Osteoblast (primary cell): Measurements from ENCODE around the gene POLD2. TPM values are rescaled to one million over a fixed set of nuclear protein-coding genes. Genes with fewer than 3 reads are reported as not detected.

Experiments used
- DNase-seq: peaks from one replicate; pipeline ENCODE4 v3.0.0; 2011; ENCODE audit warnings: low spot score, mixed read lengths; ENCODE audit not compliant: insufficient read length; ENCODE audit errors: missing footprints
- H2AFZ ChIP-seq: 2 replicates; pipeline ENCODE4 v1.6.0; 2011; ENCODE audit warnings: mild to moderate bottlenecking, low read length
- H3K27ac ChIP-seq: 2 replicates; pipeline ENCODE4 v1.5.1; 2011; ENCODE audit warnings: mild to moderate bottlenecking, low read depth, low read length, moderate library complexity
- H3K27me3 ChIP-seq: 2 replicates; pipeline ENCODE4 v1.6.0; 2012; ENCODE audit warnings: mild to moderate bottlenecking, control low read depth, inconsistent platforms, low read length, moderate library complexity; ENCODE audit not compliant: insufficient read depth
- H3K36me3 ChIP-seq: 2 replicates; pipeline ENCODE4 v1.5.1; 2011; ENCODE audit warnings: mild to moderate bottlenecking, low read length, control low read depth, moderate library complexity; ENCODE audit not compliant: insufficient read depth
- H3K4me1 ChIP-seq: 2 replicates; pipeline ENCODE4 v1.5.1; 2011; ENCODE audit warnings: mild to moderate bottlenecking, low read length, control low read depth, moderate library complexity; ENCODE audit not compliant: insufficient read depth
- H3K4me2 ChIP-seq: 2 replicates; pipeline ENCODE4 v1.6.0; 2011; ENCODE audit warnings: mild to moderate bottlenecking, low read length; ENCODE audit not compliant: insufficient read depth
- H3K4me3 ChIP-seq: fragments of 200-600 bp; sonication (generic); 3 replicates; pipeline ENCODE4 v1.5.1; 2012; ENCODE audit warnings: mild to moderate bottlenecking, low read length, inconsistent platforms; ENCODE audit not compliant: insufficient read depth
- H3K79me2 ChIP-seq: 2 replicates; pipeline ENCODE4 v1.6.0; 2012; ENCODE audit warnings: mild to moderate bottlenecking, low read length, control low read depth, inconsistent platforms; ENCODE audit not compliant: insufficient read depth
- H3K9me3 ChIP-seq: 2 replicates; pipeline ENCODE4 v1.5.1; 2011; ENCODE audit warnings: low read depth, low read length, control low read depth
- H4K20me1 ChIP-seq: 2 replicates; pipeline ENCODE4 v1.6.0; 2012; ENCODE audit warnings: mild to moderate bottlenecking, low read length, control low read depth; ENCODE audit not compliant: insufficient read depth
- CTCF ChIP-seq: IDR thresholded peaks from 2 replicates; pipeline ENCODE4 v1.5.1; 2011; ENCODE audit warnings: mild to moderate bottlenecking, low read depth, low read length, moderate library complexity; ENCODE audit errors: extremely low read depth
- total RNA-seq: library from RNA; depleted of rRNA; stranded (reverse); fragments of >200 nt; gene quantifications from 2 replicates; pipeline ENCODE4 v1.2.3, GENCODE V29; 2012

POLD2 gene
- total RNA-seq, 1 donor: 80.3 TPM

GRCh38 chr7:44155191-44156185, 32.1 kb upstream of the POLD2 start:
- Histone ChIP-seq H3K79me2 (no peaks in the 10 kb centered on the region), H3K4me1 (no peaks in the 10 kb centered on the region), H3K4me3 (no peak overlapping the region), H3K9me3 (no peaks in the 10 kb centered on the region), H2AFZ (no peak overlapping the region), H3K36me3 (no peaks in the 10 kb centered on the region), H4K20me1 (no peaks in the 10 kb centered on the region), H3K27ac (no peak overlapping the region), H3K4me2 (no peak overlapping the region), H3K27me3 (peaks cover 3% of the 10 kb centered on the region)
- DNase-seq: peak; percentile 69
- no peak for TF ChIP-seq CTCF

- Histone ChIP-seq H3K4me1 (no peaks in the 10 kb centered on the region), H3K4me2 (no peak overlapping the region), H3K79me2 (no peaks in the 10 kb centered on the region), H3K9me3 (no peaks in the 10 kb centered on the region), H3K27me3 (peaks cover 3% of the 10 kb centered on the region), H4K20me1 (no peaks in the 10 kb centered on the region), H3K27ac (no peak overlapping the region), H3K4me3 (no peak overlapping the region), H3K36me3 (no peaks in the 10 kb centered on the region), H2AFZ (no peak overlapping the region)
- TF ChIP-seq CTCF: no peak
- DNase-seq: peak; percentile 58
Measured at GRCh38 chr7:44154703-44155102, 31.4 kb upstream of the POLD2 start.

- peaks cover 3% of the 10 kb centered on the region for H3K27me3 ChIP-seq
- H3K36me3 ChIP-seq: no peaks in the 10 kb centered on the region
- no peak overlapping the region for H3K27ac ChIP-seq
- H3K79me2 ChIP-seq: no peaks in the 10 kb centered on the region
- TF ChIP-seq CTCF: no peak
- H3K4me1 ChIP-seq: no peaks in the 10 kb centered on the region
- no peaks in the 10 kb centered on the region for H4K20me1 ChIP-seq
- peak; percentile 55 for DNase-seq
- H3K4me2 ChIP-seq: no peak overlapping the region
- H3K9me3 ChIP-seq: no peaks in the 10 kb centered on the region
- H3K4me3 ChIP-seq: no peak overlapping the region
- no peak overlapping the region for H2AFZ ChIP-seq
Measured at GRCh38 chr7:44153948-44154335, 30.6 kb upstream of the POLD2 start.
